GM18499 (cell line): ENCODE data around the gene PCNX4.

Experiments used
- ATAC-seq: cut with Tn5 transposase; IDR thresholded peaks from one replicate; pipeline ENCODE4 v1.9.1; 2021; ENCODE audit warnings: moderate number of reproducible peaks; ENCODE audit not compliant: insufficient read depth, unreplicated experiment

The PCNX4 gene

DNA sequence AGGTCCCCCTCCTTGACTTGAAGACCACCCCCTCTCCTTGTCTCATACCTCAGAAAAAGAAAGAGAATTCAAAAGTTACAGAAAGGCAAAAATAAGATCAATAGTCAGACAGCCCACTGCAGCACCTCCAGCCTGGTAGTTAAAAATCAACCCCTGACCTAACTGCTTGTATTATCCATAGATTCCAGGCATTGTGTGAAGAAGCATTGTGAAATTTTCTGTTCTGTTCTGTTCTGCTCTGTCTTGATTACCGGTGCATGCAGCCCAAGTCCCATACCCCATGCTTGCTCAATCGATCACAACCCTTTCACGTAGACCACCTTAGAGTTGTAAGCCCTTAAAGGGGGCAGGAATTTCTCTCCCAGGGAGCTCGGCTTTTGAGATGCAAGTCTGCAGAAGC is 79.2 kb downstream of the PCNX4 start:
- ATAC-seq: no peak

DNA sequence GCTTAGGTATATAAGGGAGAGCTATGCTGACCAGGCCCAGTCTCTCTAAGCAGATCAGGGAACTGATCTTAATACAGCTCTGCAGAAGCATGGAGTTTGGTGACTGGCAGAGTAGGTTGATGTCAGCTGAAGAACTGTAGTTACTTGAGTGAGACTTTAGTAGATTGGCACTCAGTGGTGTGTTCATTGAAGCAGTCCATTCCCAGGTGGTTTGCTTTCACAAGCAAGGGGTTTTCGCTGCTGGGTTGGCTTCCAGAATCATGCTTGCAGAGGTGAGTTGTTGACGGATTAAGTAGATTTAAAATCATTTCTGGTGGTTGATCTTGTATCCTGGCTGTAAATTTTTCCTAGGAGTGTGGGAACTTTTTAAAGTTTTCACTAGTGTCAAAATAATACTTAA is 80.0 kb downstream of the PCNX4 start:
- ATAC-seq: no peak

DNA sequence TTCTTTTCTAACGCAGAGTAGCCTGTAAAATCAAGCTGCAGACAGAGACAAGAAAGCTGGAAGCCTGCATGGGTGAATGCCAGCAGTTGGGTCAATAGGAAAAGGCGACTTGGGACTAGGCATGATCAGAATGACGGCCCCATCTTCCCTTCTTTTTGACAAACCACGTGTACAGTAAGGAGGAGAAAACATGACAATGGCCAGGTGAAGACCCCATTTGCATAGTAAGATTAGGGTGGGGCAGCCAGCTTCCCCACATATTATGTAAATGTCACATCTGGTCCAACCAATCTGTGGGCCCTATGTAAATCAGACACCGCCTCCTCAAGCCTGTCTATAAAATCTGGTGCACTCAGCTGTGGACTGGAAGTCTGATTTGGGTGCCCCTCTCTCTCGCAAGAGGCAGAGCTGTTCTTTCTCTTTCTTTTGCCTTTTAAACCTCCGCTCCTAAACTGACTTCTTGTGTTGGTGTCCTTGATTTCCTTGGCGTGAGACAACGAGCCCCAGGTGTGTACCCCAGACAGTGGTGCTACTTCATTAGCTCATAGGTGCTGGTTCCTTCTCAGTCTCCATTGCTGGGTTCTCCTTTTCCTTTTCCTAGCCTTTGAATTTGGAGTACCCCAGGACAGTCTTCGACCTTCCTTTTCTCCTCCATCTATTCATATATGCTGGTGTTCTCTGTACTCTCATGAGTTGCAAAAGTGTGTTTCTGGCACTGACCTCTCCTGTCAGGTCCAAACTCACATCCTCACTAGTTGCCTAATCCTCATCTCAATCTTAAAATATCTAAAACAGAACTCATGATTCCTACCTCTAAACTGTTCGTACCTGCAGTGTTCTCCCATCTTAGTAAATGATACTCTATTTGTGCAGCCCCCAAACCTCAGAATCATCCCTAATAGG is 82.9 kb downstream of the PCNX4 start:
- no peak for ATAC-seq

DNA sequence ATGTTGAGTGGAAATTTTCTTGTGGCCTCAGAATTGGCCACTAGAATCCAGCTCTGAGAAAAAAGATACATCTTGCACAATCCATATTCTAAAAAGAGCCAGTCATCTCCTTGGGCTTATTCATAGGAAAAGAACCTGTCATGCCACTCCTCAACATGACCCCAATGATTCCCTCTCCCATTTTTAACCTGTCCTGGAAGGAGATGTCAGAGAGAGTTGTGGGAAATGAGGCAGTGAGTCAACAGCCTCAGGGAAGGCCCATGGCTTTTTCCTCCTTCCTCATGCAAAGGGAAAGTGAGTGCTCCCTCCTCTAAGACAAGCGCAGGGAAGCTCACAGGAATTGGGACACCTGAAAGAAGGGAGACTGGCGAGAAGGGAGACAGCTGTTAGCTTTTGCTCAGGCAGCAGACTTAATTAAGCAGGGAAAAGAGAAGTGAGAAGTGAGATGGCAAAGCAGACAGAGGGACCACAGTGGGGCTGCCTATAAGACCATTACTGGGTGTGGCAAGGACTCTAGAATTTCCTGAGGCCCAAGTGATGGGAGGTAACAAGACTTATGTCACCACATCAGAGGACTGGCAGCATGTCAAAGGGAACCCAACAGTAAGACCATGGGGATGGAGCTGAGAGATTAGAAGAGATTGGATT is 83.7 kb downstream of the PCNX4 start:
- ATAC-seq: no peak

DNA sequence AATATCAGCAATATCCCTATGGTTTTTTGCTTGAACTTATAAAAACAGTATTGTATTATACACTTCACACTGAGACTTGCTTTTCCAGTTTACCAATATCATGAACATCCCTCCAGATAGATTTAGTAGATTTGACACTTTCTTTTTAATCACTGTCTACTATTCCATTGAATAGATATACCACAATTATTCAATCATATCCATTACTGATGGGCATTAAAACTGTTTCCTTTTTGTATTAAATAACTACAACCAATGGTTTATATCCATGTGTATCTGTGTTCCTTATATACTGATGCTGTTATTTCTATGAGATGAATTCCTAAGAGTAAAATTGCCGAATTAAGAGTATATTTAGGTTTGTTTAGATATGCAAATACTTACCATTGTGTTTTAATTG is 86.4 kb downstream of the PCNX4 start:
- ATAC-seq: no peak

DNA sequence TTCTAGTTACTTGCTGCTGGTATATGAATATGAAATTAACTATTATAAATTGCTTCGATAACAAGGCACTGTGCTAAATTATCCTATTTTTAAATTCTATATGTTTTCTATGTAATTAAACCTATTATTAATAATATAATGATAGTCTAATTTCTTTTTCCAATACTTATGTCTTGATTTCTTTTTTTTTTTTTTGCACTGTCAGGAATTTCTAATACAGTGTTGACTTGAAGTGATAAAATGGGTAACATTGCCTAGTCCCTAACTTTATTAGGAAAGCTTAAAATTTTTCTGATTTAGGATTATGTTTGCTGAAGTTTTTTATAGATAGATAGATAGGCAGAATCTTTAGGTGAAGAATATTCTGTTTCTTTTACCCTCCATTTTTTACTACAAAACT is 87.1 kb downstream of the PCNX4 start:
- no peak for ATAC-seq

DNA sequence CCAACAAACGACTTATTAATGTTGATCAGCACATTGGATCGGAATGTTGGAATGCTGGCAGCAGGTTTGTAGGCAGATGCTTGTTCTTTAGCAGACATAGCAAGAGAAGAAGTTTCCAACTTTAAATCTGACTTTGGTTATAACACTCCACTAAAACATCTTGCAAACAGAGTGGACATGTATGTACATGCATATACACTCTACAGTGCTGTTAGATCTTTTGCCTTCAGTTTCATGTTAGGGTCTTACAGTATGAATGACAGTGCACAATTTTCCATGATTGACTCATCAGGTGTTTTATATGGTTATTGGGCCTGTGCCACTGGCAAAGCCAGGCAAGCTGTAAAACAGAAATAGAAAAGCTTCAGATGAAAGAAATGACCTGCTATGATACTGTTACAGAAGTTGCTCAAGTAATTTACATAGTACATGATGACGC is 87.7 kb downstream of the PCNX4 start:
- ATAC-seq: no peak

DNA sequence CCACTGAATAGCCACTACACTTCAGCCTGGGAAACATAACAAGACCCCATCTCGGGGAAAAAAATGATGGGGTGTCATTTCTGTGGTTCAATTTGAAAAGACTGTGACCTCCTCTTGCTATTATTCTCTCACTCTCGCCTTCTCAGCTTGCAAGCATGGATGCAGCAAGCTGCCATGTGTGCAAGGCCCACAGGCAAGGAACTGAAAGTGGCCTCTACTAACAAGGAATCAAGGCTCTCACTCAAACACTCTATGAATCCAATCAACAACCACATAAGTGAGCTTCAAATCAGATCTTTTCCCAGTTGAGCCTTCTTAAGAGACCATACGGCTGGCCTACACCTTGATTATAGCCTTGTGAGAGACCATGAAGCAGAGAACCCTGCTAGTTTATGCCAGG is 91.4 kb downstream of the PCNX4 start:
- no peak for ATAC-seq

DNA sequence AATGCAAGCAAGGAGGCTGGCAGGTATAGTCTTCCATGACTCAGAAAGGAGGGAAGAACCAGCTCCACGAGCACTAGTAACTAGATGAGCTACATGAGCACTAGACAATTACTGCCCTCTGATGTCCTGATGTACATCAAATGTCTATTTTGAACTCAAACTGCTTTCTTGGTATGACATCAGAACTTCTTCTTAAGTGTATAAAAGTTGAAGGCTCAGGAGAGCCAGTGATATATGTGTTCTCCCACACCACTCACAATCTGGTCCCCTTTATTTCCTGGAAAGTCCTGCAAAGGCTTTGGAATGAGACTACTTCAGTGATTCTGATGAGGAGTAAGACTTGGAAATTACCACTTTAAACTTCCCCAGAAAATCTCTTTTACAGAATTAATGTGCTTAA is 92.0 kb downstream of the PCNX4 start:
- ATAC-seq: no peak

DNA sequence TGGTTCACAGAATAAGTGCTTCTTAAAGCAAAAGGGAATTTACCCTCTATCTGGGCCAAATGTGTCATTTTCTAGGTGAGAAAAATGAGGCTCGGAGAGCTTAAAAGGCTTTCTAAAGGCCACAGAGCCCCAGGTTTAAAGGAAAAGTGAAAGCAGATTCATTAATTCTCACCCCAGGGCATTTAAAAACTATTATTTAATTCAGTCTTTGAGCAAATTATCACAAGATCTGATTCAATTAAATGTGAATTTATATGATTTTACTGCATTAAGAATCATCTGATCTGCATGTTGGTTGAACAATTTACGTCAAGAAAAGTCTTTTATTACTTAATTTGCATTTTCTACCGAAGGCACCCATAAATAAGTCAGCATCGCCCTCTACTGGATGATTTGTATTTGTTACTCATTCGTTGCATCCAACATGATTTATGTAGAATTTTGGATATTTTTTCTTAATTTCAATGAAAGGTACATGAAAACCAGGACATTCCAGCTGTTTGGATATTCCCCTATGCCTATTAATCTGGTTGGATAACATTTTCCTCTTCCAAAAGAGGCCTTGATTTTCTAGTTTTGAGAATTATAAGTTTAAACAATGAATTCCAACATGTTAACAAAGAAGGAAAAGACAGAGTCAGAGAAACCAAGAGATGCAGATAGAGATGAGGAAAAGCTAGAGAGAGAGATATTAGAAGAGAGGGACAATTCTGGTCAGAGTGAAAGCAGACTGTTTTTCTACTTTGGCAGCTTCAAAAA is 92.6 kb downstream of the PCNX4 start:
- no peak for ATAC-seq

DNA sequence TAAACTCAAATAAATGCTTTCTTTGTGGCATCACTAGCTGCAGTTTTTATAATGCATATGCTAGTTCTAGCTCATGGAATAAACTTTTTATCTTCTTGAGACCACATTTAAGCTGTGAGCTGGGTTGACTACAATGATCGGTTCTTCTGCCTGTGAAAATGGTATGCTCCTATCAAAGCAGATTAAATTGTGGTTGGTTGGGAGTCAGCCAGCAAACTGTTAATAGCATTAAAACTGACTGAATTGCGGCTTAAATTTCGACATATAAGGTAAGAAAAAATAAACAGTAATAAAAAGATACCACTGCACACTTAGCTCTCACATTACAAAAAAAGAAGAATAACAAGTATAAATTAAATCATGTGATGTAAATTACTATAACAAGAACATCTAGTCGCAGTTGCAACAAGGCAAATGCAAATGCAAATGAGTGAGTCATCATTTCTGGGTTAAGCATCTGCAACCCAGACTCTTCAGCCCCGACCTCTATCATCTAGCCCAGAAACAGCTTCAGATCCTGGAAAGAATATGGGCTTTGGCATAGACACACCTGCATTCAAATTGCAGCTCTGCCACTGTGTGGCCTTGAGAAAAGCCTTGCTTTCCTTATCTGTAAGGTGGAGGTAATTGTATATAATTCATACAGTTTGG is 93.3 kb downstream of the PCNX4 start:
- no peak for ATAC-seq

DNA sequence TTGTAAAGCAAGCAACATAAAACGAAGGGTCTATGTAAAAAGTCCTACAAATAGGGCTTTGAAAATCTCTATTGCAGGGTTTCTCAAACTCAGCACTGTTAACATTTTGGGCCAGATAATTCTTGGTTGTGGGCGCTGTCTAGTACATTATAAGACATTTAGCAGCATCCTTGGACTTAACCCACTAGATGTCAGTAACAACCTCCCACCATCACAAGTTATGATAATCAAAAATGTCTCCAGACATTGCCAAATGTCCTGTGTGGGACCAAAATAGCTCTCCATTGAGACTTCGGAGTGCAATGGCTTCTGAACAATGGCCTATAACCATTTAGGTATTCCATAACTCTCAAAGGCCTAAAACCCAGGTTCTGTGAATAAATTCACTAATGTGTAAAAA is 96.4 kb downstream of the PCNX4 start:
- ATAC-seq: no peak

DNA sequence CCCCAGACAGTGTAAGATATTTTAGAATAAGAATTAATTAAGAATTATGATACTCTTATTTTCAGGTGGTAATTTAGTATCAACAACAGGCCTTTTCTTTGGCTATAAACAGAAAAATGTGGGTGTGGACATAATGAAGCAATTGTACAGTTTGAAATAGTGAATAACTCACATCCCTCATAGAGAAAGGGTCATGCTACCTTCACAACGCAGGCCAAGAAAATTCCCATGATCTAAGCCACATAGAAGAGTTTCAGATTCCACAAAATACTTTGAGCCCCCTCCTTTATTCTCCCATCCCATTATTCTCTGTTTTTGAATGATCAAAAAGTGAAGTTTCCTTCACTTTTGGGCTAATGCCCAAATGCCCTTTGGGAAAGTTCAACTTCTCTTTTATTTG is 97.0 kb downstream of the PCNX4 start:
- ATAC-seq: no peak

DNA sequence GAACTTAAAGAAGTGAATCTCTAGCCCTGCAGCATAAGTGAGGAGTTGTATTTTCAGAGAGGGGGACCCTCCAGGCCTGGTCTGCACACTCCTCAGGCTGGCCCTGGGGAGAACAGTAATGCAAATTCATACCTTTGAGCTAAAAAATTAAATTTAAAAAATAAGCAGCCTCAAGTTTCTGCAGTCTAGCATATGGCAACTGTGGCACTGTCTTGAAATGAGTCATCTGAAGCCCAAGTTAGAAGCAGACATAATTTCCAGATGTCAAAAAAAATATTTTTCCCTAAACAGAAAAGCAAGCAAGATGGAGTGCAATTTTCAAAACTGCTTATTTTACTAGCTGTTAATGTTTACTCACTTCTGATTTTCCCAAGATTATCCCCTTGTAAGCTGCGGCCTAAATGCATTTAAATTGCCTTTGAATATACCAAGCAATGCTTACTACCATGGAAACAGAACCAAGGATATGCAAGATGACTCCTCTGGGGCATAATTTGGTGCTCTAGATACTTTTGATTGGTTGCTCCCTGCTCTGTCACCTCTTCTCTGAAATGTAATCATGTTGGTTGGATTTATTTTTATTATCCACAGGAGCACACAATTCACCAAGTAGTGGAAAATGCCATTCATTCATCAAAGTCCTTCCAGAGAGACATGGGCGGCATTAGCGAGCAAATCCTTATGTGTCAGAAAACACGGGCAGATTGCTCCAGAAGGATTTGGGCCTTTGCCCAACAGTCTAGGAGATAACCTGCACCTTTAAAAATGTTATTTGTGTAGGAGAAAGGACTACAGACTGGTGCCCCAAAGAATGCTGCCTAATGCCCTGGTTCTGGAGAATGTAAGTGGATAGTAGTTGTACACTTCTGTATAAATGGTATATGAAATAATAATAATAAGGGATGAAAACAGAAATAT is 98.5 kb downstream of the PCNX4 start:
- ATAC-seq: no peak

DNA sequence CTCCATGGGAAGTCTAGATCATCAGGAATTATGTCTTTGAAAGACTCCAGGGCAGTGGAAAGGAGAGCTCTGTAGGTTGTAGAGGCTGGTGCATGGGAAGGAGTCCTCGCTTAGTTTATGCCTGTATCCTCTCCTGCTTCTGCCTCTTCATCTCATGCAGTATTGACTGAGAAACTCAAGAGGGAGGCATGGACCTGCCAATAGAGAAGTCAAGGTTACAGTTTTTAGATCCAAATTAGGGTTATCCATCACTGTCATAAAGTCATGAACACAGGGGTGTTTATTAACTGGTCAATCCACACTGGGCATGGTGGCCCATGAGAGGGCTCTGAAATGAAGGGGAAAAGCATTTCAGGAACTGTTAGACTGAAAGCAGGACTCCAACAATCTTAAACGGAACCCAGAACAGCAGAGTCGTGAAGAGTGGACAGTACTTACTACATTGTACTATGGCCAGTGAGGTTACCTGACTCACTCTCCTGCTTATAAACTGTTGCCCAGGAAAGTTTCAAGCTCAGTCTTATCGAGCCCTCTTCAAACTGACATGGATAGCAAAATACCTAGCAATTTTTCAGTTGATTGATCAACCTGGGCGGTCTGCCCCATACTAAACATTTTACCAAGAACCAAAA is 103.6 kb downstream of the PCNX4 start:
- no peak for ATAC-seq

DNA sequence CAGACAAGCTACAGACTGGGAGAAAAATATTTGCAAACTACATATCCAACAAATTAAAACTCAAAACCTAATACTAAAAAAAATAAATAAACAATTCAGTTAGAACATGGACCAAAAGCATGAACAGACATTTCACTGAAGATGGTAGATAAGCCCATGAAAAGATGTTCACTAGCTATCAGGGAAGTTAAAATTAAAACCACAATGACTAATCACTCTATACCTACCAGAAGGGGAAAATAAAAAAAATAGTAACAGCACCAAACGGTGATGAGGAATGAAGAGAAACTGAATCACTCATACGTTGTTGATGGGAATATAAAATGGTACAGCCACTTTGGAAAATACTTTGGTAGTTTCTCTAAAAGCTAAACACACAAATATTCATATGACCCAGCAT is 104.6 kb downstream of the PCNX4 start:
- ATAC-seq: no peak

DNA sequence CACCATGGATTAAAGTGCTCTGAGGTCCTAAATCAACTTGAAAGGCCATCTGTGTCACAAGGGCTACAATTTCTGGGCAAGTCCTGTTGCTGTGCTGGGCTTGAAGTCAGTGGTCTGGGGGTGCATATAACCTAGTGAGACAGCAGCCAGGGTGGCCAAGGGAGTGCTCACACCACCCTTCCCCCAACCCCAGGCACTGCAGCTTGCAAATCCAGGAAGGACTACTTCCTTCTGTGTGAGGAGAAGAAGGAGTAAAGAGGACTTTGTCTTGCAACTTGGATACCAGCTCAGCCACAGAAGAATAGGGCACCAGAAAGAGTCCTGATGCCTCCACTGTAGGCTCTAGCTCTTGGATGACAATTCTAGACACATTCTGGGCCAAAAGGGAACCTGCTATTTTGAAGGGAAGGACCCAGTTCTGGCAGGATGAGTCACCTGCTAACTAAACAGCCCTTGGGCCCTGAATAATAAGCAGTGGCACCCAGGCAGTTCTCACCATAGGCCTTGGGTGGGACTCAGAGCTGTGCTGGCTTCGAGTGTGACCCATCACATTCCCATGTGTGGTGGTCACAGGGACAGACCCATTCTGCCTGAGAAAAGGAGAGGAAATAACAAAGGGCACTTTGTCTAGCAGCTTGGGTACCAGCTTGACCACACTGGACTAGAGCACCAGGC is 106.0 kb downstream of the PCNX4 start:
- no peak for ATAC-seq

DNA sequence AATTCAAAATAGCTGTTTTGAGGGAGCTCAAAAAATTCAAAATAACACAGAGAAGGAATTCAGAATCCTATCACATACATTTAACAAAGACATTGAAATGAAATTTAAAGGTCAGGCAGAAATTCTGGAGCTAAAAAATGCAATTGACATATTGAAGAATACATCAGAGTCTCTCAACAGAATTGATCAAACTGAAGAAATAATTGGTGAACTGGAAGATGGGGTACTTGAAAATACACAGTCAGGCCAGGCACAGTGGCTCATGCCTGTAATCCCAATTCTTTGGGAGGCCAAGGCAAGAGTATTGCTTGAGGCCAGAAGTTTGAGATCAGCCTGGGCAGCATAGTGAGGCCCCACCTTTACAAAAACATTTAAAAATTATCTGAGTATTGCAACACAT is 107.6 kb downstream of the PCNX4 start:
- ATAC-seq: no peak
